Tongue (tissue), 2 donors: ENCODE measurements around the gene PRR19. TPM values are rescaled to one million over a fixed set of nuclear protein-coding genes. Genes with fewer than 3 reads are reported as not detected.

ENCODE experiments used
- DNase-seq: peaks from one replicate; pipeline ENCODE4 v3.0.0-alpha.2; 2015
- total RNA-seq: library from RNA; depleted of rRNA; stranded (reverse); fragments of >200 nt; gene quantifications from one replicate; pipeline ENCODE4 v1.2.3, GENCODE V29; 2014

The PRR19 gene
- total RNA-seq, 1 donor from 2014 or later, result 0.62 TPM

DNA sequence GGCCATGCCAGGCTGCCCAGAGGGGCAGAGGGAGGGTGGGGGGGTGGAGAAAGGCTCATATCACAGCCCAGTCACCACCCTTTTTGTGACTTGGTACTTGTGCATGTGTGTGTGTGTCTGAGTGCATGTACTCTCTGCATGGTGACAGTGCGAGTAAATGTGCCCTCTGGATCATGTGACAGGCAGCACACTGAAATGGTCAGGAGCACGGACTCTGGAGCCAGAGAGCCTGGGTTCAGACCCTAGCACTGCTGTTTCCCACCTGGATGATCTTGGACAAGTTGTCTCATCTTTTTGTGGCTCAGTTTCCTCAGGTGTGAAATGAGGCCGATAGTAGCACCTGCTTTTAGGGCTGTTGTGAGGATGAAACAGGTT is 30.9 kb upstream of the PRR19 start:
- no peak for DNase-seq

DNA sequence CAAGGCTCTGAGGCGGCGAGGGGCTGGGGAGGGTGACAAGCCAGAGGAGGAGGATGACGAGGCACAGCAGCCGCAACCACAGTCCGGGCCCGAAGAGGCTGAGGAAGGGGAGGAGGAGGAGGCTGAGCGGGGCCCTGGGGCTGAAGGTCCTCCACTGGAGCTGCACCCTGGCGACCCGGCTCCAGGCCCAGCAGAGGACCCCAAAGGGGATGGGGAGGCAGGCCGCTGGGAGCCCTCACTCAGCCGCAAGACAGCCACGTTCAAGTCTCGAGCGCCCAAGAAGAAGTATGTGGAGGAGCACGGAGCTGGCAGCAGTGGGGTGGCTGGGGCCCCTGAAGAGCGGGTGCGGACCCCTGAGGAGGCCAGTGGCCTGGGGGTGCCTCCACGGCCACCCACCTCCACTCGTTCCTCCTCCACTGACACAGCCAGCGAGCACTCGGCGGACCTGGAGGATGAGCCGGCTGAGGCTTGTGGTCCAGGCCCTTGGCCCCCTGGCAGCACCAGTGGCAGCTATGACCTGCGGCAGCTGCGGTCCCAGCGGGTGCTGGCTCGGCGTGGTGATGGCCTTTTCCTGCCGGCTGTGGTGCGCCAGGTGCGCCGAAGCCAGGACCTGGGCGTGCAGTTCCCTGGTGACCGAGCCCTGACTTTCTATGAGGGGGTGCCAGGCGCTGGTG is 29.9 kb upstream of the PRR19 start:
- no peak for DNase-seq

DNA sequence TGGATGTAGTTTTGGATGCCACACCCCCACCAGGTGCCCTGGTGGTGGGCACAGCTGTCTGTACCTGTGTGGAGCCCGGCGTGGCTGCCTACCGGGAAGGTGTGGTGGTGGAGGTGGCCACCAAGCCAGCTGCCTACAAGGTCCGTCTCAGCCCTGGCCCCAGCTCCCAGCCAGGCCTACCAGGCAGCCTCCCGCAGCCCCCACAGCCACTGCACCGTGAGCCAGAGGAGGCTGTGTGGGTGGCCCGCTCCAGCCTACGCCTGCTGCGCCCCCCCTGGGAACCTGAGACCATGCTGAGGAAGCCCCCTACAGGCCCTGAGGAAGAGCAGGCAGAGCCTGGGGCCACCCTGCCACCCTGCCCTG is 29.4 kb upstream of the PRR19 start:
- DNase-seq, result no peak

DNA sequence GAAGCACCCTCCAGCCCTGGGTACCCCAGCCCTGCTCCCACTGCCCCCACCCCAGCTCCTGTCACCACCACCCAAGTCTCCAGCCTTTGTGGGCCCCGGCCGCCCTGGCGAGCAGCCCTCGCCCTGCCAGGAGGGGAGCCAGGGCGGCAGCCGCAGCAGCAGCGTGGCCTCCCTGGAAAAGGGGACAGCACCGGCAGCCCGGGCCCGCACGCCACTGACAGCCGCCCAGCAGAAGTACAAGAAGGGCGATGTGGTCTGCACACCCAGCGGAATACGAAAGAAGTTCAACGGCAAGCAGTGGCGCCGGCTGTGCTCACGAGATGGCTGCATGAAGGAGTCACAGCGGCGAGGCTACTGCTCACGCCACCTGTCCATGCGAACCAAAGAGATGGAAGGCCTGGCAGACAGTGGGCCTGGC is 28.9 kb upstream of the PRR19 start:
- no peak for DNase-seq

DNA sequence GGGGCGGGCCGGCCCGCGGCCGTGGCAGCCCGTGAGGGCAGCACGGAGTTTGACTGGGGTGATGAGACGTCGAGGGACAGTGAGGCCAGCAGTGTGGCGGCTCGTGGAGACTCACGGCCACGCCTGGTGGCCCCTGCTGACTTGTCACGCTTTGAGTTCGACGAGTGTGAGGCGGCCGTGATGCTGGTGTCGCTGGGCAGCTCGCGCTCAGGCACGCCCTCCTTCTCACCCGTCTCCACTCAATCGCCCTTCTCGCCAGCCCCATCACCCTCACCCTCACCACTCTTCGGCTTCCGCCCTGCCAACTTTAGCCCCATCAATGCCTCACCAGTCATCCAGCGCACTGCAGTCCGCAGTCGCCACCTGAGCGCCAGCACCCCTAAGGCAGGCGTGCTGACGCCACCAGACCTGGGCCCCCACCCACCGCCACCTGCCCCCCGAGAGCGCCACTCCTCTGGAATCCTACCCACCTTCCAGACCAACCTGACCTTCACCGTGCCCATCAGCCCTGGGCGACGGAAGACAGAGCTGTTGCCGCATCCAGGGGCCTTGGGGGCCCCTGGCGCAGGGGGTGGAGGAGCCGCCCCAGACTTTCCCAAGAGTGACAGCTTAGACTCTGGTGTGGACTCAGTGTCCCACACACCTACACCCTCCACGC is 28.4 kb upstream of the PRR19 start:
- no peak for DNase-seq

DNA sequence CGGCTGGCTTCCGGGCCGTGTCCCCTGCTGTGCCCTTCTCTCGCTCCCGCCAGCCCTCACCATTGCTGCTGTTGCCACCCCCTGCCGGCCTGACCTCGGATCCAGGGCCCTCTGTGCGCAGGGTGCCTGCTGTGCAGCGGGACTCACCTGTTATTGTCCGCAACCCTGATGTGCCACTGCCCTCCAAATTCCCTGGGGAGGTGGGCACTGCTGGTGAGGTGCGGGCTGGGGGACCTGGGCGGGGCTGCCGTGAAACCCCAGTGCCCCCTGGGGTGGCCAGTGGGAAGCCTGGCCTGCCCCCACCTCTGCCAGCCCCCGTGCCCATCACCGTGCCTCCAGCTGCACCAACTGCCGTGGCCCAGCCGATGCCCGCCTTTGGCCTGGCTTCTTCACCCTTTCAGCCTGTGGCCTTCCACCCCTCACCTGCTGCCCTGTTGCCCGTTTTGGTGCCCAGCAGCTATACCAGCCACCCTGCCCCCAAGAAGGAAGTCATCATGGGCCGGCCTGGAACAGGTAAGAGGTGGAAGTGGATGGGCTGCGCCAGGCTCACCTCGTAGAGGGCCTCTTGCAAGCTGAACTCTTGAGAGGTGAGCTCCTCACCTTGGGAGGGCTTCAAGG is 27.8 kb upstream of the PRR19 start:
- no peak for DNase-seq

DNA sequence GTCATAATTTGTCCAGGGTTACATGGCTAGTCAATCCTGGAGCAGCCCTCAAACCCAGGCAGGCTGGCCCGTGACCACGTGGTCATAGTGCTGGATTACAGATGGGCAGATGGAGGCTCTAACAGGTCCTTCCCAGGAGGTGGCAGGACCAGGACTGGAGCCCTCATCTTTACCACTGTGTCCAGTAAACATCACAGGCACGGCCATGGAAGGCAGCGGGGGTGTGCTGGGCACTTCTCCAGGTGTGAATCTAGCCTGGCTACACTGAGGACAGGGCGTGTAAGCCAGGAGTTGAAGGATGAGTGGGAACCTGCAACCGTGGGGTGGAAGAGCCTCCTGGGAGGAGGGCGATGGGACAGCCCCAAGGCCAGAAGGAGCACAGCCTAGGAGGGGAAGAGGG is 26.8 kb upstream of the PRR19 start:
- no peak for DNase-seq

DNA sequence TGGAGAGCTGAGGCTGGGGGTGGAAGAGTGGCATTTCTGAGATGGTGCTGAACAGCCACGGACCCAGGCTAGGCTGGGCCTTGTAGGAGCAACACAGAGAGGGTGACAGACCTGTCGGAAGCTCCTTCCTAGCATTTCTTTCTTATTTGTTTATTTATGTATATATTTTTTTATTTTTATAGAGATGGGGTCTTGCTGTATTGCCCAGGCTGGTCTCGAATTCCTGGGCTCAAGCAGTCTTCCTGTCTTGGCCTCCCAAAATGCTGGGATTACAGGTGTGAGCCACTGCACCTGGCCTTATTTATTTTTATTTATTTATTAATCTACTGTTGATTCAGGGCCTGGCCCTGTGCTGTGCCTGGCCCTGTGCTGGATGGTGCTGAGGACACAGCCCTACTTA is 26.4 kb upstream of the PRR19 start:
- DNase-seq, result no peak

DNA sequence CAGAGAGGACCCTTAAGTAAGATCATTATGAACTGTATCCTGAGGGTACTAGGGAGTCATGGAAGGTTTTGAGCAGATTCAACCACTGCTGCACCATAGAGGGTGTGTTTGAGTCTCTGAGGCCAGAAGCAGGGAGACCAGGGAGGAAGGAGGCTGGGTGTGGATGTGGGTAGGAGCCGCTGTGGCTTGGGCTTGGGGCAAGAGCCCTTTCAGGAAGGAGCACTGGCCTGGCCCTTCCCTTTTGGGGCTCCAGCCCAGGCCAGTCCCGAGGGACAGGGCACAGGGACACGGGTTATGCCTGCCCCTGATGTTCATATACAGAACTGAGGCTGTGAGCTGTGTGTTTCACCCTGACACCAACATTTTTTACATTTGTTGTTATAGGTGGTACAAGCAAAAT is 25.6 kb upstream of the PRR19 start:
- DNase-seq, result no peak

DNA sequence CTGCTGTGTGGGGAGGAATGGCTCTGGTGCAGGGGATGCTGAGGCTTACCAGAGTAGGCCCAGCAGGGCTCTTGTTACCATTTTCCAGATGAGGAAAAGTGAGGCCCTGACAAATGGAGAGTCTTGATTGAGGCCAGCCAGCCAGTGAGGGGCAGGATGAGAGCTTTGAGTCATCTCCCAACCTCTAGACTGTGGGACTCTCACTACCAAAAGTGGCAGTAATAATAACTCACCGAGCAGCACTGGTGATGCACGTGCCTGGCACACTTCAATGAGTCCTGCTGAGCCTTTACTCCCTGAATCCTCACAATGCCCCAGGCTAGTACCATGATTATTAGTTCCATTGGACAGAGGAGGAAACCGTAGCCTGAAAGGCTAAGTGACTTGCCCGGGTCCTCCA is 25.1 kb upstream of the PRR19 start:
- no peak for DNase-seq

DNA sequence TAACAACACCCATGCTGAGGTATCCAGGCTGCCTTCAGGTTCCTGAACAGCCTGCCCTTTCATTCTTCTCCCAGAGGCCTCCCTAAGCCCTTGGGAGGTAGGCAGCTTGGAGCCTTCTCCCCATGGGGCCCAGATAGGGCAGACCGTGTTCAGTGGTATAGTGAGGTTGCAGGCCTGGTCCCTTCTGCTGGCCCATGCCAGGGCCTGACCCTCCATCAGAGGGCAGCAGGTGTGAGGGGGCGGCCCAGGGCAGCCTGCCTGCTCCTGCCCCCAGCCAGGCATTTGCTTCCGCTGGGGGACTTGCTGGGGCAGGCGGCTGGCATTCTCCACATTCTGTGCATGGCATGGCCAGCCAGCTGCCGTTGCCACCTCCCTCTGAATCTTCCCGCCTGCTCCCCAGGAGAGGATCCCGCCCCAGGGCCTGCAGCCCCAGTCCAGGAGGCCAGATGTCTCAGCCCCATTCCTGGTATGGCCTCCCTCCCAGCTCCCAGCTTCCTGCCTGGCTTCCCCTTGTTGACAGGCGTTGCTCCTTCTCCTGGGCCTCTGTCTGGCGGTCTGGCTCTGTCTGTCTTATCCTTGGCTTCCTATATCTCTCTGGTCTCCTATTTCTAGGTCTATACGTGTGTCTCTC is 24.0 kb upstream of the PRR19 start:
- peak; percentile 90 for DNase-seq

DNA sequence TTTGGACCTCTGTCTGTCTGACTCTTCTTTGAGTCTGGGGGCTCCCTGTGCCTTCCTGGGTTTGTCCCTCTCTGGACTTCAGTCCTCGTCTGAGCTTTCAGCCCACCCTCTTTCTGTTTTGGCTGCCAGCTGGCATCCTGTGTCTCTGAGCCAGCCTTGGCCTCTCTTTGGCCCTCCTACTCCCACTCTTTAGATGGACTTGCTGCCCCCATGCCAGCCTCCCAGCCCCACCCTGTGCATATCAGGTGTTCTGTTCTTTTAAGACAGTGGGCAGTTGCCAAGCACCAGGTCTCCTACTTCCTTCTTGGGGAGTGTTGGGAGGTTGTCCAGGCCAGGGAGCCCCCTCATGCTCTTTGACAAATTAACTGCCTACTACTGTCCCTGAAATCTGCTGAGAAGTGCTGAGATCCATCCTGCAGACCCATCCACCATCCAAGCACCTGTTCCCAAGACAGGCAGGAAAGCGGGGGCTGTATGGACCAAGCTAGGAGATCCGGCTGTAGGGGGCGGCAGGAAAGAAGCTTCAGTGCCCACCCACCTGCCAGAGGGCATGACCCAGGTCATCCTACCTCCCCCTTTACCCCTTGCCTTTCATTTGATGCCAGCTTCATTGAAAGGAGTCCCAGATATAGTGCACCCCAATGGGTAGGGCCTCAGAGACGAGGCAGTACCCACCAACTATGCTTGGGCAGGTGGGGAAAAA is 23.3 kb upstream of the PRR19 start:
- peak; percentile 78 for DNase-seq

DNA sequence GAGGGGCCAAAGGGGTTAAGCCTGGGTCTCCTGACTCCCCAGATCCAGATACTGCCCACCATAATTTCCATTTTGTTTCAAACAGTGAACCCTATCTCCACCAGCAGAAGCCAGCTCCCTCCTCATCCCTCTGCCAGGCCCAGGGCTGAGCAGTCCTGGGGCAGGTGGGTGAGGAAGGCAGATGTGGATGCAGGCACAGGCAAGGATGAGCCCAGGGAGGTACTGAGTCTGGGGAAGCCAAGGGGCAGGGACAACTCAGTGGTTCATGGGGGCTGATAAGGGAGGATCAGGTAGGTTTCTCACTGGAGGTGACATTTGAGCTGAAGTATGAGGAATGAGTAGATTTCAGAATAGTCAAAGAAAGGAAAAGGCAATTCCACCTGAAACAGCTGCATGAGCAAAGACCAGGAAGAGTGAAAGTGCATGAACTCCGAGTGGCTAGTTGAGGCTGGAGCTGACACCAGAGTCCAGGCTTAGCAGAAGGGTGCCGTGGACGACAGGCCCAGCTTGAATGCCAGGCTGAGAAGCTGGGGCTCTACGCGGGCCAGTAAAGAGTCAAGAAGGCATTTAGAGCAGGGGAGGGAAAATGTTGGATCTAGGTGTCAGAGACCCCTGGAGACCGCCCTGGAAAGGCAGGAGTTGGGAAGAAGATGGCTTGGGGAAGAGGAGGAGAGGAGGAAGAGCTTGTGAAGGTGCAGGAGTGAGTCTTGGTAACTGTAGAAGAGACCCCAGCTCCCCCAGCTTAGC is 22.6 kb upstream of the PRR19 start:
- no peak for DNase-seq

DNA sequence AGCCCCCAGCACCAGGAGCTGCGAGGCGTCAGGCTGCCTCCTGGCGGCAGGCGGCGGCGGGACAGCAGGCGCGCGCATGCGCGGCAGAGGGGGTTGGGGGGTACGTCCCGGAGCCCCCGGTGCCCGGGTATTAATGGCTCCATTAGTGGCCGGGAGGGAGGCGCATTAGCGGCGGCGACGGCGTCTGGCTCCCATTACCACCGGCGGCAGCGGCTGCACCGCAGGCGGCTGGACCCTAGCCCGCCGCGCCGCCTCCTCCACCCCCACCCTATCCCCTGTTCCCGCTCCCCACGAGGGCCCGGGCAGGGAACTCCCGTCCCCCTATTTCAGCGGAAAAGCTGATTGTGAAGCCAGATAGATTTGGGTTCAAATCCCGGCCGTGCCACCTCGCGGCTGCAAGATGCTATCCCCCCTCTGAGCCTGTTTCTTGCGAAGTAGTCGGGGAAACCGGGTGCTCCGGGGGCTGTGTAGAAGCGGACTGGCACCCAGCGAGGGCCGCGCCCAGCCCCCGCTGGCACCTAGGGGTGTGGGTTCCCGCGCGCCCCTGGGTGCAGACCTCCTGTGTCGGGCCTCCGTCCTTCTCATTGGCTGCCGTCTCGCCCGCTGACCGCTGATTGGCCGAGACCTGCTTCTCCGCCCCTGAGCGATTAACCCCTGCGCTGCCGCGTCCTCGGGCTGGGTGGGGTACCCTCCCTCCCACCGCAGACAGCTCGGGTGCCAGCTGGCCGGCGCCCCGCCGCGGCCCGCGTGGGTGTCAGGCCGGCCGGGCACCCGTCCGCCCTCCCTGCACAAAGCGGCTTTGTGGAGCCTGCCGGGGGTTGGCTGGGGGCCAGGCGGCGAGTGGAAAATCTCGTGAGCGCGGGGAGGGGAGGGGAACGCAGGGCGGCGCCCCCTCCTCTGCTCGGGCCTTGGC is 21.8 kb upstream of the PRR19 start:
- DNase-seq, result peak; percentile 97

DNA sequence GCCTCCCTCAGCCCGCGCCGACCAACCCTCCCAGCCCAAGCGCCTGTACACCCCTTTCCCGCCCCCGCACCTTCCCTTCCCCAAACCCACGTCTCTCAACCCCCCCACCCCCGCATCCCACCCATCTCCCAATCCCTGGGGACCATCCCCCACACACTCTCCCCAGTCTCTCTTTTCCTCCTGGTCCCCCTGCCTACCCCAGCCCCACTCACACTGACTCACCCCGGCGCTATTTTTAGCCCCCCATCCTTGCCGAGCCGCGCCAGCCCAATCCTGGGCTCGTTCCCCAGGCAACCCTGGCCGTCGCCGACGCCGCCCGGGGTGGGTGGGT is 21.2 kb upstream of the PRR19 start:
- DNase-seq, result no peak

DNA sequence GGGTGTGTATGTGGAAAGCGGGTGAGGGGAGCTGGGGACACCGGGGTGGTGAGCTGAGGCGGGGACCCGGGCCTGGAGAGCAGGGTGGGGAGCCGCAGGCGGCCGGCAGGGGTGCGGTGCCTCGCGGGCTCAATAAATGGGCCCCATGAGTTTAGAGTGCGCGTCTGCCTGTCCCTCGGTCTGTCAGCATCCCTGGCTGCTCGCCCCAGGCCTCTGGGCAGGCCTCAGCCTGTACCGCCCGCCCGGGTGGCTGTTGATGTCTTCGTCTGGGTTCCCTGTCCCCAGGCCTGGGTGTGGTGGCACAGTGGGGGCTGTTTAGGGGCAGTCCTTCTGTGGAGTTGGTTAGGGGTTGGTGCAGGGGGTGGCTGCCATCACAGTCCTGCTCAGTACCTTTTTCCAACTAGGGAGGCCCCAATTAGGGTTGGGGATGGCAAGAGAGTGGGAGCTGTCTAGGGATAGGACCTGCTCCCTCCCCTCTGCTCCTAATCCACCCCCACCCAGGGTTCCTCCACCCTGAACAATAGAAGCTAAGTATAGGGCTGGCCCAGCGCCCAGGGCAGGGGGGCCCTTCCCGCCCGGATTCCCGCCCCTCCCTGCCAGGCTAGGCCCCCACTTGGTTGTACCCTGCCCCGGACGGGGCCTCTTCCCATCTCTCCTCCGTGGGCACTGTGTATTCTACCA is 20.6 kb upstream of the PRR19 start:
- DNase-seq, result peak; percentile 87

DNA sequence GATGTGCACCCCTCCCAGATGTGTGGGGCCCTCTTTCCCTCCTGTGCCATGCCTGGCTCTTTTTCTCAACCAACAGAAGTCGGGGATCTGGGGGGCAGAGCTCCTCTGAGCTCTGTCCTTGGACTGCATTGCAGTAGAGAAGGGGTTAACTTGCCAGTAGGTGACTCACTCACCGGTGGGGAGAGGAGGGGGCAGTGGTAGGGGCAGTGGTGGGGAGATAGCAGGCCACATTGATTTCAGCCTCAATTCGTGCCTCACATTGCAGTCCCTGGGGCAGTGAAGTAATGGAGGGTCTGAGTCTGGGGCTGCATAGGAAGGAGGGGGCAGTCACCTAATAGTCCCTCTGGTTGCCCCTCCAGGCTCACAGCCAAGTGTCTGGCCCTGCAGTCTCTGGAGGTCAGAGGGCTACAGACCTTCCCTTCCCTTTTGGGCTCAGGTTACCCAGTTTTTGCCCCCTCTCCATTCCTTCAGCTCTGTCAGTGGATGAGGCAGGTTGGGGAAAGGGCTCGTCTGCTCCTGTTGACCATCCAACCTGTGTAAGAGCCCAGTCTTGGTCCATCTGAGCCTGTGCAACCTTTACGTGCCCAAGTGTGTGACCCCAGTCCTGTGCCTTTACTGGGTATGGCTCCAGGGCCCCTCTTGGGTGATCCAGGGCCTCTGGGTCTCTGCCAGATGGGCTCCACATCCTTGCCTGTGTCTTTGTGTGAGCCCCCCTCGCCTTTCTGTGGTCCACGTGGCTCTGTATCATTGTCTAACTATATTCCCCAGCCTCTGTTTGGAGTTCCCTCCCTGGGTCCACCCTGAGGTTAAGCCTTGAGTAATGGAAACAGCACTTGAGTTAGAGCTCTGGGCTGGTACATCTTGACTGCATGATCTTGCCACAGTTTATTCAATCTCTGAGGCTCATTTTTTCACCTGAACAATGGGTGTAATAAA is 19.8 kb upstream of the PRR19 start:
- peak; percentile 53 for DNase-seq

DNA sequence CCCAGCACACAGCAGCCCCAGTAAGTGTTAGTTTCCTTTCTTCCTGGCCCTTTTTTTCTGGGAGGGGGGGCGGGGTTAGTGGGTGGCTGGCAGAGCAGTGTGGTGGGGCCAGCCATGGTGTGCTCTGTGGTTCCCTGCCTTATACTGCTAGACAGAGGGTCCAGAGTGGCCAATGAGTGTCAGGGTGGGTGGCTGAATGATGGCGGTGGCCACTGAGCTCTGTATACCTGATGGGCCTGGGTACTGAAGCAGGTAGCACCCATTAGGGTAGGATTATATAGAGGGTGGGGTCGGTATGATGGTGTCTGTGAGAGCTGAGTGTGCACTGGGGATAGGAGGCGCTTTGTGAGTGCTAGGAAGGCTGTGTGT is 19.1 kb upstream of the PRR19 start:
- DNase-seq, result no peak
